ENCODE measurements around the gene UXS1. TPM values are rescaled to one million over a fixed set of nuclear protein-coding genes. Genes with fewer than 3 reads are reported as not detected.

UXS1 gene
- total and polyA plus RNA-seq, 3 donors from 2014 or later = 51.3 to 95.1 (median 76.6) TPM

DNA sequence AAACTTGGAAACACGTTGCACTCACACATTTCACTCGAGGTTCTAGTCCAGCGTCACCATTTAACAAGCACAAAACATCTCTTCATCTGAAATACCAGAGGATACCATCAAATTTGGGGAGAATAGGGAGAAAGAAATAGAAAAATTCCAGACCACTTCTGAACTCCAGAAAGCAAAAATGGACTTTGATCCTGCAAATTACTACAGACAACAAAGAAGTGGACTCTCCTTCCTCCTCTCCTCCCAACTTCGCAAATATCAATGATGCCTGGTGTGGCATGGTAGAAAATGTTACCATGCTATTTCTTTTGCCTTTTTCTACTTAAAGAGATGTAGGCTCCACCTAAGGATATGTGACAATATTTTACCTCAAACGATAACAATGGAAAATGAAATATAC is 13.5 kb downstream of the UXS1 start:
- 94 to 96% methylated on average over 5 of the region's 5 CpGs for WGBS, 2 donors
- Histone ChIP-seq H3K27me3 (no peaks in the 10 kb centered on the region), H3K4me3 (no peak overlapping the region), H3K9me3 (no peaks in the 10 kb centered on the region), H3K36me3 (ENCODE audit: low read depth, missing control alignments) (no peaks in the 10 kb centered on the region), H3K27ac (no peak overlapping the region), H3K4me1 (no peaks in the 10 kb centered on the region)
- no peak for DNase-seq
- TF ChIP-seq, protein P1, sequence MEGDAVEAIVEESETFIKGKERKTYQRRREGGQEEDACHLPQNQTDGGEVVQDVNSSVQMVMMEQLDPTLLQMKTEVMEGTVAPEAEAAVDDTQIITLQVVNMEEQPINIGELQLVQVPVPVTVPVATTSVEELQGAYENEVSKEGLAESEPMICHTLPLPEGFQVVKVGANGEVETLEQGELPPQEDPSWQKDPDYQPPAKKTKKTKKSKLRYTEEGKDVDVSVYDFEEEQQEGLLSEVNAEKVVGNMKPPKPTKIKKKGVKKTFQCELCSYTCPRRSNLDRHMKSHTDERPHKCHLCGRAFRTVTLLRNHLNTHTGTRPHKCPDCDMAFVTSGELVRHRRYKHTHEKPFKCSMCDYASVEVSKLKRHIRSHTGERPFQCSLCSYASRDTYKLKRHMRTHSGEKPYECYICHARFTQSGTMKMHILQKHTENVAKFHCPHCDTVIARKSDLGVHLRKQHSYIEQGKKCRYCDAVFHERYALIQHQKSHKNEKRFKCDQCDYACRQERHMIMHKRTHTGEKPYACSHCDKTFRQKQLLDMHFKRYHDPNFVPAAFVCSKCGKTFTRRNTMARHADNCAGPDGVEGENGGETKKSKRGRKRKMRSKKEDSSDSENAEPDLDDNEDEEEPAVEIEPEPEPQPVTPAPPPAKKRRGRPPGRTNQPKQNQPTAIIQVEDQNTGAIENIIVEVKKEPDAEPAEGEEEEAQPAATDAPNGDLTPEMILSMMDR (IDR thresholded peaks at IDR 0.05) = no peak
- no peak for TF ChIP-seq POLR2A (IDR thresholded peaks at IDR 0.05)
- intact Hi-C loops (cut with DNase I; ENCODE audit: low total_unique reads) = no loop called here

DNA sequence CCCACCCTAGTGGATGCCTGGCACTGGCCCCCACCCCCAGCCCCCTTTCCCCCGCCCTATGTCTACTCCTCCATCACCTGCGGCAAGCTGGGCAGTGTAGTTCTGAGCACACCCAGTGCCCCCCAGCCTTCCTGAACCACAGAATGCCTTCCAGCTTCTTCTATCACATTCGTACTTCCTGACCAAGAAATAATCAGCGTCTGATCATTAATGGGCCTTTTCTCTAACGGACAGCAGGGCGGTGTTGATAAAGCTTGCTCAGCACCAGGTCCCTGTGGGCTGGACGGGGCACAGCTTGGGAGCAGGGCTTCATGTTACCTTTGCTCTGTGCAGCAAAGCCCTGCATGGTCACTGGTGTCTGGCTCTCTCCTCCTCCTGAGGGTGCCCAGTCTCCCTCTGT is 15.4 kb downstream of the UXS1 start:
- intact Hi-C loops (cut with DNase I; ENCODE audit: low total_unique reads) = no loop called here
- Histone ChIP-seq H3K9me3 (no peaks in the 10 kb centered on the region), H3K27me3 (no peaks in the 10 kb centered on the region), H3K36me3 (ENCODE audit: low read depth, missing control alignments) (no peaks in the 10 kb centered on the region), H3K4me1 (peaks cover 9% of the 10 kb centered on the region), H3K4me3 (no peak overlapping the region), H3K27ac (no peak overlapping the region)
- no peak for TF ChIP-seq POLR2A (IDR thresholded peaks at IDR 0.05)
- TF ChIP-seq, protein P1 (IDR thresholded peaks at IDR 0.05) = no peak
- DNase-seq = no peak
- WGBS, 2 donors = 91 to 95% methylated on average over 7 of the region's 7 CpGs

DNA sequence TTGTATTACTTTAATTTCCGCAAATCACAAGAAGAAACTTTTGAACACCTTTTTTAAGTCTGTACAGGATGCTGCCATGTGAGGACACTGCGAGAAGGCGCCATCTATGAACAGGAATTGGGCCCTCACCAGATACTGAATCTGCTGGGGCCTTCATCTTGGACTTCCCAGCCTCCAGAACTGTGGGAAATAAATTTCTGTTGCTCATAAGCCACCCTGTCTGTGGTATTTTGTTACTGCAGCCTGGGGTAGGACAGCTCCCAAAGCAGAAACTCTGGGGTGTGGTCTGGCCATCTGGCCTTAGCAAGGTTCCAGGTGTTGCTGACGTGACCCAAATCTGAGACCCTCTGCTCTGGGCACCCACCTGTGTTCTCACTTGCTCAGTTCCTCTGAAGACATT is 16.5 kb downstream of the UXS1 start:
- no peak for TF ChIP-seq POLR2A (IDR thresholded peaks at IDR 0.05)
- TF ChIP-seq, protein P1 (IDR thresholded peaks at IDR 0.05) = no peak
- H3K27ac ChIP-seq = no peak overlapping the region
- H3K27me3 ChIP-seq = no peaks in the 10 kb centered on the region
- H3K36me3 ChIP-seq (ENCODE audit: low read depth, missing control alignments) = no peaks in the 10 kb centered on the region
- peaks cover 9% of the 10 kb centered on the region for H3K4me1 ChIP-seq
- no peak for DNase-seq
- H3K9me3 ChIP-seq = no peaks in the 10 kb centered on the region
- H3K4me3 ChIP-seq = no peak overlapping the region
- intact Hi-C loops (cut with DNase I; ENCODE audit: low total_unique reads) = no loop called here
- WGBS, 2 donors = 96 to 99% methylated on average over 4 of the region's 4 CpGs

DNA sequence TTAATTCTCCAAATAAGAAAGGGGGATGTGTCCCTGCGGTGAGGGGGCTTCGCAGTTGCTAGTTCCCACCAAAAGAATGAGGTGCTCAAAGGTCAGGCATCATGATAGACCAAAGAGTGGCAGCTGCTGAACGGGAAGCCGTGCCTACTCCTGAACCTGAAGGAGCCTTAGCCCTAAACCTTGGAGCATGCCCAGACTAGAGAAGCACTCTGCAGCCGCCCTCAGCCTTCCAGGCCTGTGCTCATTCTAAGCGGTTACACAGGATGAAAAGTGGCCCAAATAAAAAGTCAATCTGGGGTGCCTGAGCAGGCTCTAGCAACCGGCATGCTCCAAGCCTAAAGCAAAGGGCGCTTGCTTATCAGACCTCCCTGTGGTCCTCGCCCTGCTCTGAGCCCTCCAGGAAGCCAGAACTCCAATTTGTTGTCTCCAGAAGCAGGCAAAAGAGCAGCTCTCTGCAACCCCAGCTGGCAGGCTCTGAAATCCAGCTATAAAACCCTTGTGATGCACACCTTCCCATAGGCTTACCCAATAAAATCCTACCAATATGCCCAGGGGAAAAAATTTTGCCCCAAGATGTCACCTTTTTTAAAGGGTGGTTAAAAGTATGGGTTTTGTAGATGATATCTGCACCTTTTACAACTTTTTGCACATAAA is 17.5 kb downstream of the UXS1 start:
- TF ChIP-seq POLR2A (IDR thresholded peaks at IDR 0.05) = no peak
- TF ChIP-seq, protein P1 (IDR thresholded peaks at IDR 0.05) = no peak
- no peaks in the 10 kb centered on the region for H3K9me3 ChIP-seq
- WGBS, 2 donors = 91% methylated on average over 8 to 9 of the region's 9 CpGs
- H3K27ac ChIP-seq = no peak overlapping the region
- H3K27me3 ChIP-seq = no peaks in the 10 kb centered on the region
- intact Hi-C loops (cut with DNase I; ENCODE audit: low total_unique reads) = no loop called here
- no peak for DNase-seq
- no peaks in the 10 kb centered on the region for H3K36me3 ChIP-seq (ENCODE audit: low read depth, missing control alignments)
- H3K4me3 ChIP-seq = no peak overlapping the region
- peaks cover 9% of the 10 kb centered on the region for H3K4me1 ChIP-seq
